CD14-positive monocyte (primary cell): ENCODE data around the gene FBXL22. TPM values are rescaled to one million over a fixed set of nuclear protein-coding genes. Genes with fewer than 3 reads are reported as not detected.

Experiments
- DNase-seq, 3 donors: peaks; one replicate each; pipeline ENCODE4 v3.0.0-alpha.2; 2011 to 2022
- H2AFZ ChIP-seq: 2 replicates; pipeline ENCODE4 v1.6.0; 2012; ENCODE audit warnings: mild to moderate bottlenecking, low read depth, low read length, inconsistent platforms; ENCODE audit not compliant: insufficient read depth, poor library complexity, severe bottlenecking
- H3K27ac ChIP-seq, 2 donors: 1 replicate in 1 of 2; 2 replicates in 1 of 2; pipeline ENCODE4 v1.5.1; 2012 to 2013; ENCODE audit warnings: low read length in 2 of 2, control low read depth in 1 of 2, inconsistent platforms in 1 of 2, low read depth in 1 of 2, mild to moderate bottlenecking in 1 of 2
- H3K27me3 ChIP-seq, 2 donors: one replicate each; pipeline versions ENCODE4 v1.6.0 to v1.6.1; 2011 to 2013; ENCODE audit warnings: low read length in 2 of 2; ENCODE audit not compliant: control insufficient read depth in 2 of 2, insufficient read depth in 2 of 2
- H3K36me3 ChIP-seq, 2 donors: replicated peaks in 1 of 2; 1 replicate in 1 of 2; 2 replicates in 1 of 2; pipeline versions ENCODE4 v1.5.1 to v1.6.1; 2012 to 2013; ENCODE audit warnings: low read length in 2 of 2, control low read depth in 1 of 2, inconsistent platforms in 1 of 2, mild to moderate bottlenecking in 1 of 2; ENCODE audit not compliant: insufficient read depth in 2 of 2, control insufficient read depth in 1 of 2
- H3K4me1 ChIP-seq, 2 donors: 1 replicate in 1 of 2; 2 replicates in 1 of 2; pipeline versions ENCODE4 v1.5.1 to v1.6.1; 2012 to 2013; ENCODE audit warnings: low read length in 2 of 2, control low read depth in 1 of 2, inconsistent platforms in 1 of 2, mild to moderate bottlenecking in 1 of 2, moderate library complexity in 1 of 2; ENCODE audit not compliant: insufficient read depth in 2 of 2, control insufficient read depth in 1 of 2
- H3K4me2 ChIP-seq: replicated peaks from 2 replicates; pipeline ENCODE3; 2012; ENCODE audit warnings: low read length, moderate library complexity, mild to moderate bottlenecking; ENCODE audit not compliant: poor library complexity, severe bottlenecking; ENCODE audit errors: extremely low read depth
- H3K4me3 ChIP-seq, 3 experiments: fragments of 200-600 bp in 1 of 3; sonication (generic) in 1 of 3; replicated peaks in 1 of 3; 1 replicate in 2 of 3; 2 replicates in 1 of 3; pipeline ENCODE4 v1.5.1; 2011 to 2013; ENCODE audit warnings: low read length in 3 of 3, mild to moderate bottlenecking in 3 of 3, control low read depth in 2 of 3, low read depth in 2 of 3, inconsistent platforms in 1 of 3, moderate library complexity in 1 of 3
- H3K79me2 ChIP-seq: 2 replicates; pipeline ENCODE4 v1.6.0; 2012; ENCODE audit warnings: mild to moderate bottlenecking, control low read depth, inconsistent platforms, low read length, moderate library complexity; ENCODE audit not compliant: insufficient read depth
- H3K9ac ChIP-seq: 2 replicates; pipeline ENCODE4 v1.6.0; 2017; ENCODE audit warnings: low read length, mild to moderate bottlenecking; ENCODE audit not compliant: insufficient read depth, poor library complexity, severe bottlenecking
- H3K9me3 ChIP-seq, 2 donors: replicated peaks in 1 of 2; 1 replicate in 1 of 2; 2 replicates in 1 of 2; pipeline versions ENCODE4 v1.5.1 to v1.6.1; 2012 to 2013; ENCODE audit warnings: low read length in 2 of 2, control low read depth in 1 of 2; ENCODE audit not compliant: control insufficient read depth in 1 of 2, insufficient read depth in 1 of 2
- H4K20me1 ChIP-seq: 2 replicates; pipeline ENCODE4 v1.6.0; 2012; ENCODE audit warnings: mild to moderate bottlenecking, low read length, control low read depth, moderate library complexity; ENCODE audit not compliant: insufficient read depth
- H3K27ac Mint-ChIP-seq, 7 donors: one replicate each; pipeline ENCODE4 v1.8.0; 2020; ENCODE audit warnings: mild to moderate bottlenecking in 7 of 7, mixed read lengths in 7 of 7, moderate library complexity in 6 of 7, inconsistent platforms in 2 of 7
- H3K27me3 Mint-ChIP-seq, 3 donors: one replicate each; pipeline ENCODE4 v1.8.0; 2021 to 2022; ENCODE audit warnings: low read depth in 3 of 3, mild to moderate bottlenecking in 3 of 3, mixed read lengths in 3 of 3, moderate library complexity in 3 of 3, inconsistent platforms in 1 of 3
- H3K36me3 Mint-ChIP-seq, 2 donors: one replicate each; pipeline ENCODE4 v1.8.0; 2020; ENCODE audit warnings: mixed read lengths in 2 of 2, inconsistent platforms in 1 of 2, mild to moderate bottlenecking in 1 of 2
- H3K4me1 Mint-ChIP-seq: one replicate; pipeline ENCODE4 v1.8.0; 2020; ENCODE audit warnings: mild to moderate bottlenecking, mixed read lengths
- H3K4me3 Mint-ChIP-seq, 2 donors: one replicate each; pipeline ENCODE4 v1.8.0; 2020; ENCODE audit warnings: mild to moderate bottlenecking in 2 of 2, mixed read lengths in 2 of 2, moderate library complexity in 1 of 2
- H3K9me3 Mint-ChIP-seq, 7 donors: one replicate each; pipeline ENCODE4 v1.8.0; 2020 to 2022; ENCODE audit warnings: mixed read lengths in 7 of 7, mild to moderate bottlenecking in 6 of 7, moderate library complexity in 6 of 7, inconsistent platforms in 2 of 7
- WGBS: methylation state at CpG from one replicate; pipeline ENCODE4 v1.1.5; 2013; ENCODE audit warnings: missing lambda C conversion rate; ENCODE audit not compliant: insufficient coverage; 5-methylcytosine and 5-hydroxymethylcytosine counted together
- intact Hi-C, 2 donors: fragments of 100-400 bp; cut with micrococcal nuclease; formaldehyde crosslinking; loops; one replicate each; pipeline versions ENCODE4 v1.15.0 to v1.15.1; 2023
- polyA plus RNA-seq, 3 donors: library from polyadenylated mRNA; depleted of rRNA in 1 of 3; unstranded in 2 of 3; stranded (reverse) in 1 of 3; fragments of 300-500 nt in 2 of 3; fragments of >200 nt in 1 of 3; fragmentation: Illumina TruSeq in 2 of 3; gene quantifications; 1 replicate in 2 of 3; 2 replicates in 1 of 3; pipeline ENCODE4 v1.2.3, GENCODE V29; 2012 to 2021
- TF ChIP-seq, protein P1 (sequence below): fragments of 200-600 bp; IDR thresholded peaks from one replicate; pipeline ENCODE4 v1.8.0; 2022; ENCODE audit warnings: antibody characterized with exemption, mild to moderate bottlenecking

Gene FBXL22
- polyA plus RNA-seq, 3 donors = 0.04 TPM; not detected in 2

DNA sequence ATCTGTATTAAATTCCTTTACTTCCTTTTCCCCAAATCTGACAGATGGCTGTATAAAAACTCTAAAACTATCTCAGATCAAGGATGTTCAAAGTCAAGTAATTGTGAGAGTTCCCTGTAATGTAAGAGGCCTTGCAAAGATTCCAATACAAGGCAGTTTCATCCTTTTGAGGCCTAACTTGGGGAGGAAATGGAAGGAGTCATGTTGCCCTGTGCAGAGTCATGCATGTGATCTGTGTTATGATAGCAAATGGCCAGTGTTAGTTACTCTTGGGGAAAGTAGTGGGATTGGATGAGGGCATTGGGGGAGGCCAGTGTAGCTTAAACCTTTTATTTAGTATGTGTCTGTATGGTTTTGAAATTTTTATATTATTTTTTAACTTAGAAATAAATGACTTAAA is 23.7 kb upstream of the FBXL22 start:
- peaks cover 73 to 95% of the 10 kb centered on the region in 2 donors for H3K36me3 Mint-ChIP-seq
- no peaks in the 10 kb centered on the region for H3K4me1 Mint-ChIP-seq
- Histone ChIP-seq H3K36me3 (peaks cover 98 to 100% of the 10 kb centered on the region in 2 donors), H3K79me2 (peaks cover 63% of the 10 kb centered on the region), H3K27ac (peak overlapping the region in 1 of 2 donors; percentile 29), H3K4me3 (no peak overlapping the region), H3K9me3 (no peaks in the 10 kb centered on the region), H3K9ac (no peak overlapping the region), H4K20me1 (peaks cover 100% of the 10 kb centered on the region), H2AFZ (no peak overlapping the region), H3K4me2 (no peak overlapping the region), H3K4me1 (no peaks in the 10 kb centered on the region), H3K27me3 (no peaks in the 10 kb centered on the region)
- TF ChIP-seq, protein P1, sequence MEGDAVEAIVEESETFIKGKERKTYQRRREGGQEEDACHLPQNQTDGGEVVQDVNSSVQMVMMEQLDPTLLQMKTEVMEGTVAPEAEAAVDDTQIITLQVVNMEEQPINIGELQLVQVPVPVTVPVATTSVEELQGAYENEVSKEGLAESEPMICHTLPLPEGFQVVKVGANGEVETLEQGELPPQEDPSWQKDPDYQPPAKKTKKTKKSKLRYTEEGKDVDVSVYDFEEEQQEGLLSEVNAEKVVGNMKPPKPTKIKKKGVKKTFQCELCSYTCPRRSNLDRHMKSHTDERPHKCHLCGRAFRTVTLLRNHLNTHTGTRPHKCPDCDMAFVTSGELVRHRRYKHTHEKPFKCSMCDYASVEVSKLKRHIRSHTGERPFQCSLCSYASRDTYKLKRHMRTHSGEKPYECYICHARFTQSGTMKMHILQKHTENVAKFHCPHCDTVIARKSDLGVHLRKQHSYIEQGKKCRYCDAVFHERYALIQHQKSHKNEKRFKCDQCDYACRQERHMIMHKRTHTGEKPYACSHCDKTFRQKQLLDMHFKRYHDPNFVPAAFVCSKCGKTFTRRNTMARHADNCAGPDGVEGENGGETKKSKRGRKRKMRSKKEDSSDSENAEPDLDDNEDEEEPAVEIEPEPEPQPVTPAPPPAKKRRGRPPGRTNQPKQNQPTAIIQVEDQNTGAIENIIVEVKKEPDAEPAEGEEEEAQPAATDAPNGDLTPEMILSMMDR = no peak
- peak overlapping the region in 2 of 7 donors; percentile 8 to 61 for H3K27ac Mint-ChIP-seq
- no peak overlapping the region for H3K4me3 Mint-ChIP-seq
- intact Hi-C loops = no loop called here
- no peak for DNase-seq
- no peaks in the 10 kb centered on the region for H3K27me3 Mint-ChIP-seq
- H3K9me3 Mint-ChIP-seq = no peaks in the 10 kb centered on the region

GRCh38 chr15:63575312-63575711 is 21.9 kb upstream of the FBXL22 start:
- Mint-ChIP-seq H3K36me3 (peaks cover 67 to 88% of the 10 kb centered on the region in 2 donors), H3K9me3 (no peaks in the 10 kb centered on the region), H3K27ac (no peak overlapping the region), H3K4me3 (no peak overlapping the region), H3K4me1 (no peaks in the 10 kb centered on the region), H3K27me3 (no peaks in the 10 kb centered on the region)
- intact Hi-C loops = no loop called here
- Histone ChIP-seq H3K27ac (peak overlapping the region in 1 of 2 donors; percentile 24), H4K20me1 (peaks cover 99% of the 10 kb centered on the region), H3K27me3 (no peaks in the 10 kb centered on the region), H3K4me1 (no peaks in the 10 kb centered on the region), H3K9ac (no peak overlapping the region), H3K79me2 (peaks cover 60% of the 10 kb centered on the region), H3K4me2 (no peak overlapping the region), H3K9me3 (no peaks in the 10 kb centered on the region), H2AFZ (no peak overlapping the region), H3K4me3 (no peak overlapping the region), H3K36me3 (peaks cover 96 to 100% of the 10 kb centered on the region in 2 donors)
- no CpG with 5 or more reads among the region's 1 CpG for WGBS
- DNase-seq = no peak
- TF ChIP-seq, protein P1 = no peak
